Measurements from ENCODE around the gene KRT34. TPM values are rescaled to one million over a fixed set of nuclear protein-coding genes. Genes with fewer than 3 reads are reported as not detected.

KRT34 gene
- polyA plus RNA-seq, 1 donor from 2014 or later: not detected

DNA sequence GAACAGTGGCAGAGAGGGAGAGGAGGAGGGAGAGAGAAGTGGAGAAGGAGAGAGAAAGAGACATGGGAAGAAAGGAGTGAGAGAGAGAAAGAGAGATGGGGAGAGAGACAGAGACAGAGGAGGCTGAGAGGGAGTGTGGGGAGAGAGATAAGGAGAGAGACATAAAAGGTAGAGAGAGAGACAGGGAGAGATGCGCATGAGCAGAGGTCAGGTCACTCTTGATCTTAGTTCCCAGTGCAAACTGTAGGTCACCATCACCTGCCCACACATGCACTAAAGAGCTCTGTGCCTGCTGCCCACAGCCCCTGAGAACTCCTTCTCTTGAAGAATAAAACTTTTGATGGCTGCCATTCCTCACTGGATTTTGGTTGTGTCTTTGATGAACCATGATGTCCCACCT, 46.4 kb downstream of the KRT34 start:
- Histone ChIP-seq H3K27me3 (ENCODE audit: insufficient read depth, low read depth, low read length) (no peaks in the 10 kb centered on the region), H3K27ac (ENCODE audit: low read length) (no peak overlapping the region), H3K36me3 (ENCODE audit: insufficient read depth, low read length) (no peaks in the 10 kb centered on the region), H3K9ac (ENCODE audit: low read length) (no peak overlapping the region), H3K79me2 (replicated peaks; ENCODE audit: insufficient read depth, low read length) (no peaks in the 10 kb centered on the region), H3K4me3 (ENCODE audit: low read length) (no peak overlapping the region), H4K20me1 (ENCODE audit: insufficient read depth) (no peaks in the 10 kb centered on the region), H3K4me2 (ENCODE audit: low read length) (no peak overlapping the region), H3K9me2 (ENCODE audit: insufficient read depth, low read length) (no peaks in the 10 kb centered on the region), H3F3A (ENCODE audit: insufficient read depth, low read length, poor library complexity, severe bottlenecking) (no peaks in the 10 kb centered on the region), H2AFZ (ENCODE audit: low read depth, low read length) (no peak overlapping the region), H3K9me3 (ENCODE audit: low read length) (no peaks in the 10 kb centered on the region)
- TF ChIP-seq, protein P1, sequence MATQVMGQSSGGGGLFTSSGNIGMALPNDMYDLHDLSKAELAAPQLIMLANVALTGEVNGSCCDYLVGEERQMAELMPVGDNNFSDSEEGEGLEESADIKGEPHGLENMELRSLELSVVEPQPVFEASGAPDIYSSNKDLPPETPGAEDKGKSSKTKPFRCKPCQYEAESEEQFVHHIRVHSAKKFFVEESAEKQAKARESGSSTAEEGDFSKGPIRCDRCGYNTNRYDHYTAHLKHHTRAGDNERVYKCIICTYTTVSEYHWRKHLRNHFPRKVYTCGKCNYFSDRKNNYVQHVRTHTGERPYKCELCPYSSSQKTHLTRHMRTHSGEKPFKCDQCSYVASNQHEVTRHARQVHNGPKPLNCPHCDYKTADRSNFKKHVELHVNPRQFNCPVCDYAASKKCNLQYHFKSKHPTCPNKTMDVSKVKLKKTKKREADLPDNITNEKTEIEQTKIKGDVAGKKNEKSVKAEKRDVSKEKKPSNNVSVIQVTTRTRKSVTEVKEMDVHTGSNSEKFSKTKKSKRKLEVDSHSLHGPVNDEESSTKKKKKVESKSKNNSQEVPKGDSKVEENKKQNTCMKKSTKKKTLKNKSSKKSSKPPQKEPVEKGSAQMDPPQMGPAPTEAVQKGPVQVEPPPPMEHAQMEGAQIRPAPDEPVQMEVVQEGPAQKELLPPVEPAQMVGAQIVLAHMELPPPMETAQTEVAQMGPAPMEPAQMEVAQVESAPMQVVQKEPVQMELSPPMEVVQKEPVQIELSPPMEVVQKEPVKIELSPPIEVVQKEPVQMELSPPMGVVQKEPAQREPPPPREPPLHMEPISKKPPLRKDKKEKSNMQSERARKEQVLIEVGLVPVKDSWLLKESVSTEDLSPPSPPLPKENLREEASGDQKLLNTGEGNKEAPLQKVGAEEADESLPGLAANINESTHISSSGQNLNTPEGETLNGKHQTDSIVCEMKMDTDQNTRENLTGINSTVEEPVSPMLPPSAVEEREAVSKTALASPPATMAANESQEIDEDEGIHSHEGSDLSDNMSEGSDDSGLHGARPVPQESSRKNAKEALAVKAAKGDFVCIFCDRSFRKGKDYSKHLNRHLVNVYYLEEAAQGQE (IDR thresholded peaks at IDR 0.05; ENCODE audit: borderline replicate concordance): no peak
- TF ChIP-seq RAD21 (conservative IDR thresholded peaks at IDR 0.05) (no peak), MXI1 (conservative IDR thresholded peaks at IDR 0.05; ENCODE audit: poor library complexity, severe bottlenecking) (no peak), TAF1 (IDR thresholded peaks at IDR 0.05; ENCODE audit: low read depth) (no peak), POLR2AphosphoS5 (IDR thresholded peaks at IDR 0.05) (no peak), EZH2 (IDR thresholded peaks at IDR 0.05; ENCODE audit: borderline replicate concordance, insufficient read depth, low read length, poor library complexity, severe bottlenecking) (no peak), EP300 (conservative IDR thresholded peaks at IDR 0.05; ENCODE audit: poor library complexity, severe bottlenecking) (no peak), SMC3 (conservative IDR thresholded peaks at IDR 0.05; ENCODE audit: poor library complexity) (no peak)
- TF ChIP-seq, protein P2, sequence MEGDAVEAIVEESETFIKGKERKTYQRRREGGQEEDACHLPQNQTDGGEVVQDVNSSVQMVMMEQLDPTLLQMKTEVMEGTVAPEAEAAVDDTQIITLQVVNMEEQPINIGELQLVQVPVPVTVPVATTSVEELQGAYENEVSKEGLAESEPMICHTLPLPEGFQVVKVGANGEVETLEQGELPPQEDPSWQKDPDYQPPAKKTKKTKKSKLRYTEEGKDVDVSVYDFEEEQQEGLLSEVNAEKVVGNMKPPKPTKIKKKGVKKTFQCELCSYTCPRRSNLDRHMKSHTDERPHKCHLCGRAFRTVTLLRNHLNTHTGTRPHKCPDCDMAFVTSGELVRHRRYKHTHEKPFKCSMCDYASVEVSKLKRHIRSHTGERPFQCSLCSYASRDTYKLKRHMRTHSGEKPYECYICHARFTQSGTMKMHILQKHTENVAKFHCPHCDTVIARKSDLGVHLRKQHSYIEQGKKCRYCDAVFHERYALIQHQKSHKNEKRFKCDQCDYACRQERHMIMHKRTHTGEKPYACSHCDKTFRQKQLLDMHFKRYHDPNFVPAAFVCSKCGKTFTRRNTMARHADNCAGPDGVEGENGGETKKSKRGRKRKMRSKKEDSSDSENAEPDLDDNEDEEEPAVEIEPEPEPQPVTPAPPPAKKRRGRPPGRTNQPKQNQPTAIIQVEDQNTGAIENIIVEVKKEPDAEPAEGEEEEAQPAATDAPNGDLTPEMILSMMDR (IDR thresholded peaks at IDR 0.05; ENCODE audit: poor library complexity, severe bottlenecking): no peak

DNA sequence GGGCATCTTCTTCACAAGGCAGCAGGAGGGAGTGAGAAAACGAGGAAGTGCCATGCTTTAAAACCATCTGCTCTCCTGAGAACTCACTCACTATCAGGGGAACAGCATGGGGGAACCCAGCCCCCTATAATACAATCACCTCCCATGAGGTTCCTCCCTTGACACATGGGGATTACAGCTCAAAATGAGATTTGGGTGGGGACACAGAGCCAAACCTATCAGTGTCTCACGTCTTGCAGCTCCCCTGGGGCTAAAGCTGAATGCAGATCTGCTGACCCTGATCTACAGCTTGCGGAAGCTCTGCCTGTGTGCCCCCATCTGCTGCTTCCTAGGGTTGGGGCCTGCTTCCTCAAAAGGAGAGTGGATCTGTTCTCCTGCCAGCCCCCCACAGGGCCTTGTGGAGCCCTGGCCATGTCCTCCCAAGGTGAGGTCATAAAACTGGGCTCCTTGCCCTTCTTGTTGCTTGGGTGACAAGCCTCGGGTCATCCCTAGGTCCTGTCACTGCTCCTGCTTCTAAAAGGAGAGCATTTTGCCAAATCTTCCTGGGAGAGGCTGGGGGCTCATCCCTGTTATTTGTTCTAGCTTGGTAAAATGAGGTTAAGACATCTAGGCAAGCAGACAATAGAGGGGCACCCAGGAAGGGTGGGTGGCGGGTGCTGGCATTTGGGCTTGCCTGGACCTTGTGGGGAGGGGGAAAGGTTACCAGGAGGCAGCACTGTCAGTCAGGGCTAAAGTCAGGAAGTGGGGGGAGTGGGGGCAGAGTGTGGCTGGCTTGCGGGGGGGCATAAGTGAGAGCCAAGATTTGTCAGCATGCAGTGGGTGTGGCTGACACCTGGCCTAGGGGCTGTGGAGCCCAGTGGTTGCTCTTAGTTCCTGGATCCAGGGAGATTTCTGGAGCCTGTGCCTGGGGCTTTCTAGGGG, 47.5 kb downstream of the KRT34 start:
- Histone ChIP-seq H3K9me3 (ENCODE audit: low read length) (no peaks in the 10 kb centered on the region), H3F3A (ENCODE audit: insufficient read depth, low read length, poor library complexity, severe bottlenecking) (no peaks in the 10 kb centered on the region), H4K20me1 (ENCODE audit: insufficient read depth) (no peaks in the 10 kb centered on the region), H3K4me2 (ENCODE audit: low read length) (no peak overlapping the region), H3K9ac (ENCODE audit: low read length) (no peak overlapping the region), H3K4me3 (ENCODE audit: low read length) (no peak overlapping the region), H3K79me2 (replicated peaks; ENCODE audit: insufficient read depth, low read length) (no peaks in the 10 kb centered on the region), H2AFZ (ENCODE audit: low read depth, low read length) (no peak overlapping the region), H3K36me3 (ENCODE audit: insufficient read depth, low read length) (no peaks in the 10 kb centered on the region), H3K27me3 (ENCODE audit: insufficient read depth, low read depth, low read length) (no peaks in the 10 kb centered on the region), H3K9me2 (ENCODE audit: insufficient read depth, low read length) (no peaks in the 10 kb centered on the region), H3K27ac (ENCODE audit: low read length) (no peak overlapping the region)
- TF ChIP-seq EZH2 (IDR thresholded peaks at IDR 0.05; ENCODE audit: borderline replicate concordance, insufficient read depth, low read length, poor library complexity, severe bottlenecking) (no peak), EP300 (conservative IDR thresholded peaks at IDR 0.05; ENCODE audit: poor library complexity, severe bottlenecking) (no peak), MXI1 (conservative IDR thresholded peaks at IDR 0.05; ENCODE audit: poor library complexity, severe bottlenecking) (no peak), POLR2AphosphoS5 (IDR thresholded peaks at IDR 0.05) (no peak), RAD21 (conservative IDR thresholded peaks at IDR 0.05) (no peak), TAF1 (IDR thresholded peaks at IDR 0.05; ENCODE audit: low read depth) (no peak), SMC3 (conservative IDR thresholded peaks at IDR 0.05; ENCODE audit: poor library complexity) (no peak)
- TF ChIP-seq, protein P2 (IDR thresholded peaks at IDR 0.05; ENCODE audit: poor library complexity, severe bottlenecking): no peak
- TF ChIP-seq, protein P1 (IDR thresholded peaks at IDR 0.05; ENCODE audit: borderline replicate concordance): no peak
